Measurements from ENCODE around the gene TBC1D8B. TPM values are rescaled to one million over a fixed set of nuclear protein-coding genes. Genes with fewer than 3 reads are reported as not detected.

Gene TBC1D8B
- total and polyA plus RNA-seq, 2 donors (not counting 1 experiment from before 2014, with no cell fraction given) = 0.46 to 9.1 TPM

DNA sequence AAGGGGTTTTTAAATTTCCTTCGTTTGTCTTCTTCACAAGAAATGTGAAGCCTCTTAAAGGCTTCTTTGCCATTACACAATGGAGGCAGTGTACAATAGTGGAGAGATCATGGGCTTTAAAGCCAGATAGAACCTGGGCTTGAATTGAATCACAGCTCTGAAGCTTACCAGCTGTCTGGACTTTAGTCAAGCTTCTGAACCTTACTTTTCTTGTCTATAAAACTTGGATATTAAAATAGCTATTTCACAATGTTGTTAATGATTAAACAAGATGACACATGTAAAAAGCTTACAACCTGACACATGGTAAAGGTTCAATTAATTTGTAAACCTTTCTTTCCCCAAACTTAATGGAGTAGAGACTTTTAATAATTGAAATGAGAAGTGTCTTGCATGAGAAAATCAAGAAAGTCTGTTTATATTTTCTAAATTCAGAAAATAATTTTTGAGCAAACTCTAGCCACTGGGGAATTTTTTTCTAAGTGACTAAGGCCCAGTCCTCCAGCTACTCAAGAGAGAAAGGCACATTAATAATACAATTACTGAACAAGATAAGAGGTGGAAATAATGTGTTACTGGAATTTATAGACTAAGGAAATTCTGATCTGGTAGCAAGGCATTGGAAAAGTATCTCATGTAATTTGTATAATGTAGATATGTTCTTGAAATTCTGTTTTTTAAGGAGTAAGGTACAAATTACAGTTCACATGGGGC is 21.7 kb upstream of the TBC1D8B start:
- no peaks in the 10 kb centered on the region for H3K4me1 Mint-ChIP-seq

More for the DNA sequence above, 21.7 kb upstream of the TBC1D8B start:
- POLR2A ChIA-PET = no interaction called here
- no peak for TF ChIP-seq EZH2 (IDR thresholded peaks at IDR 0.05; ENCODE audit: borderline replicate concordance, insufficient read depth, low read depth, low read length, poor library complexity, severe bottlenecking)
- no peak for TF ChIP-seq CTCF (IDR thresholded peaks at IDR 0.05)
- Mint-ChIP-seq H3K27ac (no peak overlapping the region), H3K27me3 (peaks cover 9% of the 10 kb centered on the region), H3K9me3 (ENCODE audit: insufficient read depth) (no peaks in the 10 kb centered on the region), H3K4me3 (no peak overlapping the region)
- Histone ChIP-seq H3K79me2 (ENCODE audit: control insufficient read depth, insufficient read depth, low read length) (no peaks in the 10 kb centered on the region), H3K36me3 (replicated peaks in 1 of 2; ENCODE audit: control extremely low read depth in 1 of 2, control insufficient read depth in 1 of 2, extremely low read depth in 1 of 2, insufficient read depth in 2 of 2, low read length in 1 of 2) (no peaks in the 10 kb centered on the region), H3K9me3 (ENCODE audit: control extremely low read depth in 1 of 3, control insufficient read depth in 2 of 3, insufficient read depth in 1 of 3, low read length in 2 of 3) (no peaks in the 10 kb centered on the region), H3K4me1 (ENCODE audit: control insufficient read depth in 2 of 2, insufficient read depth in 2 of 2, low read length in 2 of 2) (no peaks in the 10 kb centered on the region), H2AFZ (ENCODE audit: insufficient read depth, low read depth, low read length, poor library complexity, severe bottlenecking) (no peak overlapping the region), H4K20me1 (ENCODE audit: control insufficient read depth, insufficient read depth, low read length, poor library complexity, severe bottlenecking) (no peaks in the 10 kb centered on the region), H3K27ac (ENCODE audit: low read length in 2 of 2) (no peak overlapping the region), H3K4me2 (replicated peaks; ENCODE audit: low read depth, low read length, poor library complexity, severe bottlenecking) (no peak overlapping the region), H3K27me3 (replicated peaks in 1 of 4; ENCODE audit: control extremely low read depth in 1 of 4, control insufficient read depth in 3 of 4, insufficient read depth in 4 of 4, low read length in 3 of 4) (peaks cover 0 to 8% (median 0%) of the 10 kb centered on the region in 4 experiments), H3K9ac (ENCODE audit: low read length) (no peak overlapping the region), H3K4me3 (ENCODE audit: control extremely low read depth in 1 of 5, extremely low read depth in 1 of 5, insufficient read depth in 1 of 5, low read depth in 2 of 5, low read length in 4 of 5) (no peak overlapping the region)
- CTCF ChIA-PET = no interaction called here
- ATAC-seq (ENCODE audit: low read depth) (no peak), DNase-seq (no peak)
- intact Hi-C loops (cut with micrococcal nuclease) = no loop called here
- WGBS (ENCODE audit: insufficient coverage) = no CpG with 5 or more reads among the region's 1 CpG
